ENCODE results near the gene SUMO4.

- TF ChIP-seq, protein P1, sequence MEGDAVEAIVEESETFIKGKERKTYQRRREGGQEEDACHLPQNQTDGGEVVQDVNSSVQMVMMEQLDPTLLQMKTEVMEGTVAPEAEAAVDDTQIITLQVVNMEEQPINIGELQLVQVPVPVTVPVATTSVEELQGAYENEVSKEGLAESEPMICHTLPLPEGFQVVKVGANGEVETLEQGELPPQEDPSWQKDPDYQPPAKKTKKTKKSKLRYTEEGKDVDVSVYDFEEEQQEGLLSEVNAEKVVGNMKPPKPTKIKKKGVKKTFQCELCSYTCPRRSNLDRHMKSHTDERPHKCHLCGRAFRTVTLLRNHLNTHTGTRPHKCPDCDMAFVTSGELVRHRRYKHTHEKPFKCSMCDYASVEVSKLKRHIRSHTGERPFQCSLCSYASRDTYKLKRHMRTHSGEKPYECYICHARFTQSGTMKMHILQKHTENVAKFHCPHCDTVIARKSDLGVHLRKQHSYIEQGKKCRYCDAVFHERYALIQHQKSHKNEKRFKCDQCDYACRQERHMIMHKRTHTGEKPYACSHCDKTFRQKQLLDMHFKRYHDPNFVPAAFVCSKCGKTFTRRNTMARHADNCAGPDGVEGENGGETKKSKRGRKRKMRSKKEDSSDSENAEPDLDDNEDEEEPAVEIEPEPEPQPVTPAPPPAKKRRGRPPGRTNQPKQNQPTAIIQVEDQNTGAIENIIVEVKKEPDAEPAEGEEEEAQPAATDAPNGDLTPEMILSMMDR (IDR thresholded peaks at IDR 0.05): no peak
- no peak for TF ChIP-seq POLR2A (IDR thresholded peaks at IDR 0.05)
These were observed 42.1 kb upstream of the SUMO4 start for GRCh38 chr6:149357726-149358538.
